CD4-positive, alpha-beta T cell treated with Interleukin-17A for 4 hours (primary cell): ENCODE data around the gene GGT7.
"Not testable (repeated sequence)": the region's sequence is repeated elsewhere in the genome, so short reads cannot be mapped to it uniquely, and the experiment has no call there.

Source experiments
- DNase-seq: peaks from one replicate; pipeline ENCODE4 v3.0.0-alpha.2; 2020; ENCODE audit warnings: mixed read lengths

GGT7 gene

DNA sequence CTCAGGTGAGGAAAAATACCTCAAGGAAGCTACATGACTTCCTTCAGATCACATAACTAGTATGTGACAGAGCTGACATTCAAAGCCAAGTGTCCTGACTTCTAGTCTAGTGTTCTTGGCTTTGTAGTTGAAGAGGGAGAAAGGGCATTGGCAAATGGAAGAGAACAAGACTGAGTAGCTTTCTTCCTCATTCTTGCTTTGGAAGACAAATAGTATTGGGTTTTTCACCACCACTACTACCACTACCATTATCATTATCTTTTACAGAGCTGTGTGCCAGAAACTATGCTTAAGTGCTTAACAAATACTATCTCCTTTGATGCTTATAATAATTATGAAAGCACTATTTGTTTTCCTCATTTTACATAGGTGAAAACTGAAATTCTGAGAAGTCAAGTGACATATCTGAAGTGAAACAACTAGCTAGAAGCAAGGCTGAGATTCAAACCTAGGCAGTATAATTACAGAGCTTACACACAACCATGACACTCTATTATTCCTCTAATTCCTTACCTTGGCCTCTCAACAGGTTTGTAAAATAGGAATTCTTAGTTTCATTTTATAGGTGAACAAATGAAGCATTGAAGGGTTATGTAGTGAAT lies 10.5 kb upstream of the GGT7 start:
- no peak for DNase-seq

DNA sequence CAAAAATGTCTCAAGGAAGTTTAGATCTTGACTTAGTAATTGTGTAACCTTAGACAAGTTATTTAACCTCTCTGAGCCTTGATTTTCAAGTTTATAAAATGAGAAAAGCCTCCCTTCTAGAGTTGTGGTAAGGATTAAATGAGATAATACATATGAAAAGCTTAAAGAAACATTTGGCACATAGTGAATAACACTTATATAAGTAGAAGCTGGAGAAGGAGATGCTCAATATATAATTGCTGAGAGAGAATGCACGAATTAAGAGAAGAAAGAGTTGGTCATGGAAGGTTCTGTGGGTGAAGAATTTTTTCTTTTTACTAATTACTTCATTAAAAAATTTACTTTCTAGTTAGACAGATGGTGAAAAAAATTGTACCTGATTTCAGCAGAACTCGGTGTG lies 9.0 kb upstream of the GGT7 start:
- DNase-seq = no peak

DNA sequence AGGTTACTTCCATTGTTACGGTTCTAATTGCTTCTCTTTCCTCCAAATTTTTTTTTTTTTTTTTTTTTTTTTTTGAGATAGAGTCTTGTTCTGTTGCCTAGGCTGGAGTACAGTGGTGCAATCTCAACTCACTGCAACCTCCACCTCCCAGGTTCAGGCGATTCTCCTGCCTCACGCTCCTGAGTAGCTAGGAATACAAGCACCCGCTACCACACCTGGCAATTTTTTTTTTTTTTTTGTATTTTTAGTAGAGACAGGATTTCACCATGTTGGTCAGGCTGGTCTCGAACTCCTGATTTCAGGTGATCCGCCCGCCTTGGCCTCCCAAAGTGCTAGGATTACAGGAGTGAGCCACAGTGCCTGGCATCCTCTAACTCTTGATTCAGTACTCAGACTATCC lies 8.3 kb upstream of the GGT7 start:
- DNase-seq = not testable (repeated sequence)

DNA sequence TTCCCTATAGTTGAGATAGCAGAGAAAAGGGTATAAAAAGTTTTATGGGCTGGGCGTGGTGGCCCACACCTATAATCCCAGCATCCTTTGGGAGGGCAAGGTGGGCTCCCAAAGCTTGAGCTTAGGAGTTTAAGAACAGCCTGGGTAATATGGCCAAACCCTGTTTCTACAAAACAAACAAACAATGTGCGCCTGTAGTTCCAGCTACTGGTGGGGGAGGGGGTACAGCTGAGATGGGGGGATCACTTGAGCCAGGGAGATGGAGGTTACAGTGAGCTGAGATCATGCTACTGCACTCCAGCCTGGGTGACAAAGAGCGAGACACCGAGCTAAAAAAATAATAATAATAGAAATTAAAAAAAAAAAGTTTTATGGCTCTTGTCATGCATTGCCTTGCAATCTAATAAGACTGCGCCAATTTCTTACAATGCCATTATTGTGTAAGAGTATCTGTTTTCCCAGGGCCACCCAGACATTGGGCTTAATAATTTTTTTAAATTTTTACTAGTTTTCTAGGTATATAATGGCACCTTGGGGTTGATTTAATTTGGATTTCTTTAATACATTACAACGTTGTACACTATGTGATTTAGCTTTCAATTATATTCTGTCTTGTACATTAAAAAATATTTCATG lies 7.7 kb upstream of the GGT7 start:
- DNase-seq = no peak

DNA sequence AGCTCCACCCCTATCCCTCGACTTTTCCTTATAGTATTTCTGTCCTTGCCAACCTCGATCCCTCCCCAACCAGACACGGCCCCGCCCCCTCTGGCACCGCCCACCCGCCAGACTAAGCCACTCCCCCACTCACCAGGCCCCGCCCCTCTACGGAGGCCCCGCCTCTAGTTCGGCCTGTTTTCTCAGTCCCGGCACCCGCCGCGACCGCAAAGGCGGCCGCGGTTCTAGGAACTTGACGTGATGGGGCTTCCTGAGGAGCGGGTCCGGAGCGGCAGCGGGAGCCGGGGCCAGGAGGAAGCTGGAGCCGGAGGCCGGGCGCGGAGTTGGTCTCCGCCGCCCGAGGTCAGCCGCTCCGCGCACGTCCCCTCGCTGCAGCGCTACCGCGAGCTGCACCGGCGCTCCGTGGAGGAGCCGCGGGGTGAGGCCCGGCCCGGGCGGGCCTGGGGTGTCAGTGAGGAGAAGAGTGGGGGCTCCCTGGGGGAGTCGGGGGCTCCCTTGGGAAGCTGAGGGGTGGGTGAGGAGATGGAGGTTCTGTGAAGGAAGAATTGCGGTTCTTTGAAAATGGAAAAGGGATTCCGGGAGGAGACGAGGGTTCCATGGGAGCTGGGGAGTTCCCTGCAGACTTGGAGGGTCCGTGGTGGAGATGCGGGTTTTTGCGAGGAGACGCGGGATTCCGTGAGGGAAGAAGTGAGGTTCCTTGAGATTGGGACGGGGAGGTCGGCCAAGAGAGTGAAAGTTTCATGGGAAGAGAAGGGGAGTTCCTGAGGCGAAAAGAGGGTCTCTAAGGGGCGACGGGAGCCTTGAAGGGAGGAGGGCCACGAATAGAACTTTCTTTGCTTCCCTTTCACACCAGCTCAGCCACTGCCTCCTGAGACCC lies 4.0 kb upstream of the GGT7 start, which contains the start of gene ACSS2:
ACSS2 (plus strand) TSS at position 207 of the 877 bp plus-strand sequence; CDS start at position 241, 34 bp downstream.
- DNase-seq = peak; percentile 98

DNA sequence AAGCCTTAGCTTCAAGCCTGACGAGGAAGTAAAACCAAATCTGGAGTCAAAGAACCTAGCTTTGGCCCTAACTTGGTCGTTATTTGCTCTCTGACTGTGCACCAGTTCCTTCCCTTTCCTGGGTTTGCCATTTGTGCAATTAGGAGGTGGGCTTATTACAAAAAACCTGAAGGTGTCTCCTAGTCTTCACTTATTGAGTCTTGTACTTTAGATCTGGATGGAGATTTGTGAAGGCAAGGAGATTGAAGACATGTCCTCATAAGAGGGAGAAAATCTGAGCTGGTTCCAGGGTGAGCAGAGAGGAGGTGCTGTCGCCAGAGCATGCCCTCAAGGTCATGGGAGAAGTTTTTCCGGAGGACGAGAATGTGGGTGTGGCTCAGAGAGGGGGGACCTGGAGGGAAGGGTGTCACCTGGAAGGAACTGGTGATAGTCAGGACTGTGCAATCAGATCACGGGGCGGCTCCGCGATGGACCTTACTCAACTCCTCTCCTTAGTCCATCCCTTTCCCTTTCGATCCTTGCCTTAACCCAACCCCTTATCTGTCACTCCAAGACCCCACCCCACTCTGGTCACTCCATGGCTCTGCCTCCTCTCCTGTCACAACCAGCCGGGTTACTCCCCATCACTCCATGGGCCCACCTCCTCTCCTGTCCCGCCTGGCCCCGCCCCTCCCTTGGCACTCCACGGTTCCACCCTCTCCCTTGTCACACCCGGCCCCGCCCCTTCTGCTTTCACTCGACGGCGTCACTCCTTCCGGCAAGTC lies 3.2 kb upstream of the GGT7 start:
- no peak for DNase-seq

DNA sequence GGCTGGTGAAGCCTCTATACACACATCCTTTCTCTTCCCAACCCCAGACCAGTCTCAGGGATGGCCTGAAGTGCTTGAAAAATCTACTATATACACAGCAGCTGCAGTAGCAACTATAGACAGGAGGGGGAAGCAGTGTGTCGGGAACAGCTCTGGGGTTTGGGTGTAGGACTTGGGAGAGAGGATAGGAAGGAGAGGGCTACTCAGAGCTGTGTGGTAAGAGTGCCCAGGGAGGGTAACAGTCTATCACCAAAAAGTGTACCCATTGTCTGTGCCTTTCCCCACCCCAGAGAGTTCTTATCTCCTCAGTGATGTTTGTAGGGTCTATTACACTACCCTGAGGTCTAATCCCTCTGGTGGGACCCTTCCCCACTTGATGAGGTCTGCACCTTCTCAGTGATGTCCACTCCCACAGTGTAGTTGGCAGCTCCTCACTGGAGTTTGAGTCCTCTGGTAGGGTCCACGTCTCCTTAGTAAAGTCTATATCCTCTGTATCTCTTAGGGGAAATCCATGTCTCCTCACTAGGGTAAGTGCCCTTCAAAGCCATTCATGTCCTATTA lies 1.5 kb upstream of the GGT7 start:
- peak; percentile 58 for DNase-seq

DNA sequence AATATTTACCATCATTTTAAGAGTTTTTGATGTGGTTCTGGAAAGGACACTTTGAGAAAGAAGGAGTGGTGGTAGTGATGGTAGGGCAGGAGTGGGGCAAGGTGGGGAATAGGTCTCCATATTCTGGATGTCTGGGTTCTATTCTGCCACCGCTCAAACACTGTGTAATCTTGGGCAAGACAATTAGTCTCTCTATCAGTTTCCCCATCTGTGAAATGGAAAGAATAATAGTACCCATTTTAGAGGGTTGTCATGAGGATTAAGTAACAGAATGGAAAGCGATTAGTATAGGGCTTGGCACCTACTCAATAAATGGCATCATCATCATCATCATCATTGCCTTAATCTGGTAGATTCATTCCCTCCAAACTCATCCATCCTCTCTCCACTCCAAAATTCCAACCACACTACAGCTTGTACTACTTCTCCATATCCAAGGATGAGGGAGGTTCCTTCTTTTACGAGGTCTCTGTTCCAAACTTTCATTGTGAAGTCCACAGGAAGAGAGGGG lies 982 bp upstream of the GGT7 start:
- DNase-seq = no peak

DNA sequence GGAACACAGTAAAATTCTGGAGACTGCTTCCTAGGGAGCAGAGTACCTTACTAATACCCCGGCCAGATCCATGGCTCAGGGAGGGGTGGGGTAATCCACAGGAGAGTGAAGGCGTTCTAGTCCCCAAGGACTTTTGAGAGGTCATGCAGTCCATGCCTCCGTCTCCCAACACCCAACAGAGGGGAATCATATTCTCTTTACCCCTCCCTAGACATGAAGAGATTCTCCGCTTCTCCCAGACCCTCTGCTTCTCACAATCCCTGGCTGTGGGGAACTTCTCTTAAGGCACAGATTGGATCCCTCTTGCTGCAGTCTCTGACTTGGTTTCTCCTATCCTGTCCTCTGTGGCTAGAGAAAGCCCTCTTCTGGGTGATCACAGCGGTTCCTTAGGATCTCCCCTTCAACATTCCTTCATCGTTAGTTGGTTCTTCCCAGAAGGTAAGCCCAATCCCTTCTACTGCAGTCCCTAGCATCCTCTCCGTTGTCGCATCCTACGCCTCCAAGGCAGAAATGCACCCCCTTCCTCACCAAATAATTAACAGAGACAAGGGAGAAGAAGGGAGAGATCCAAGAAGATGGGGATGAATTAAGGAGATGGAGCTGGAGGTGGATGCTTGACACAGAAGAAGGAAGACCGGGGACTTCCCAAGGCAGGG lies 562 bp downstream of the GGT7 start:
- peak; percentile 13 for DNase-seq

DNA sequence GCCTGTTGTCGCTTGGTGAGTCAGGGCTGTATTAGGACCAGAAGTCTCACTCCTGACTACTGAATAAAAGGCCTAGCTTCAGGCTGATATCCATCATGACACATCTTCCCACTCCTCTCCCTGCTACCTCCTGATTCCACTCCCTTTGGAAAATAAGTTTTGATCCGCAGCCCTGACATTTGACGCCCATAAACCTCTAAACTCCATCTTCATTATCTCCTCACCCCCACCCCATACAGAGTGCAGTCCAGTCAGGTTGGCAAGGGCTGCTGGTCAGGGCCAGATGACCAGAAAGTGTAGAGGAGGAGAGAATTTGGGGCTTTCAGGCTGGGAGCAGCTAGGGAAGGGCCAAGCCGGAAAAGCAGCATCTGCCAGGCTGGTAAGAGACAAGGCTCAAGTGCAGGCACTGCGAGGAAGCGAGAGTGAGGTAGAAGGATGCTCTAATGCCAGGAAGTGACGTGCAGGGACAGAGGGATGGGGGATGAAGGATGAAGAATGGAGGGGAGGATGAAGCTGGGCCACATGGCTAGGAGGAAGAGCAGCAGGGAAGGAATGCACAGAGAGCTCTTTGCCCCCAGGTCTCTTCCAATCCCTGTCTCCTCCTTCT lies 1.2 kb downstream of the GGT7 start:
- DNase-seq = no peak

DNA sequence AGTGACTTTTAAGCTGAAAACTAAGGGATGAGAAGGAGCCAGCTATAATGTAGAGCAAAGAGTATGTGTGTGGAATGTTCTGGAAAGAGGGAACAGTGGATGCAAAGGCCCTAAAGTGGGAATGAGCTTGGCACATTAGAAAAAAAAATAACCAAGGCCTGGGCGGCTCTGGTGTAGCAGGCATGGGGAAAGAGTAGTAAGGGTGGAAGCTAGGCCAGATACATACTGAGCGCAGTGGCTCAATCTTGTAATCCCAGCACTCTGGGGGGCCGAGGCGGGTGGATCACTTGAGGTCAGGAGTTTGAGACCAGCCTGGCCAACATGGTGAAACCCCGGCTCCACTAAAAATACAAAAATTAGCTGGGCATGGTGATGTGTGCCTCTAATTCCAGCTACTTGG lies 8.4 kb downstream of the GGT7 start:
- DNase-seq = no peak

DNA sequence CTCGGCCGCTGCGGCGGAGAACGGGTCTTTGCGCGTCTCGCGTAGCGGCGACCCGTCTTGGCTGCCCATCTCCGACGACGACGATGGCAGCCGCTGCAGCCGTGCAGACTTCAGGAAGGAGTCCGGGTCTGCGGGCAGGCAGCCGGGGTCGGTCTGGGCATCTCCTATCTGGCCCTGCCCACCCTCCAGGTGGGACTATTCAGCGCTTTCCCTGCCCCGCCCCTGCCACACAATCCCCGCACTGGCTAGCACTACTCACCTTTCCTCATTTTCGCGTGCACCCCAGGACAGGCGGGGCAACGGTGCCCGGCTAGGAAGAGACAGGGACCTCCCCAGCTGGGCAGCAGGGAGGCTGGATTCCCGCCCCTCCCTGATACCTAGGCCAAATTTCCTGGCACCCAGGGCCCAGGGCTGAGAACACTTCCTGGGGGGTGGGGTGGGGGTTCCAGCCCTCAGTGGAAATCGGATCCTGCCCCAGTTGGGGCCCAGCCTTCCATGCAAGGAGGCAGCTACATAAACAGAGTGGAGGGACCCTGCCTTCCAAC lies 9.2 kb downstream of the GGT7 start:
- DNase-seq = no peak

DNA sequence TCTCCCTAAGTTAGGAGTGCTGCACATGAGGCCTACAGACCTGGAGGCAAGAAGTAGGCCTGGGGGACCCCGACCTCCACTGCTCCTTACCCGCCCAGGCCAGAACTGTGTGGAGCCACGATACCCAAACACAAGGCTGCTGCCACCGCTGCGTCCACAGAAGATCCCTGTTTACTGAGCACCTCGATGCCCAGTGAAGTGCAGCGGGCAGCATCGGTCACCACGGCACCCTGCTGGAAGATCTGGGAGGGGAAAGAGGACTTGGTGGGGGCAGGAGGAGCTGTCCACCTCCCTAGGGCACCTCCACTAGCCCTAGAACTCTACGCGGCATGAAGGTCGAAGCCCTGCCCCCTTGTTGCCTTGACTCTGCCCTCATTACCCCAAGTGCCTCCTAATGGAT lies 9.9 kb downstream of the GGT7 start:
- no peak for DNase-seq

DNA sequence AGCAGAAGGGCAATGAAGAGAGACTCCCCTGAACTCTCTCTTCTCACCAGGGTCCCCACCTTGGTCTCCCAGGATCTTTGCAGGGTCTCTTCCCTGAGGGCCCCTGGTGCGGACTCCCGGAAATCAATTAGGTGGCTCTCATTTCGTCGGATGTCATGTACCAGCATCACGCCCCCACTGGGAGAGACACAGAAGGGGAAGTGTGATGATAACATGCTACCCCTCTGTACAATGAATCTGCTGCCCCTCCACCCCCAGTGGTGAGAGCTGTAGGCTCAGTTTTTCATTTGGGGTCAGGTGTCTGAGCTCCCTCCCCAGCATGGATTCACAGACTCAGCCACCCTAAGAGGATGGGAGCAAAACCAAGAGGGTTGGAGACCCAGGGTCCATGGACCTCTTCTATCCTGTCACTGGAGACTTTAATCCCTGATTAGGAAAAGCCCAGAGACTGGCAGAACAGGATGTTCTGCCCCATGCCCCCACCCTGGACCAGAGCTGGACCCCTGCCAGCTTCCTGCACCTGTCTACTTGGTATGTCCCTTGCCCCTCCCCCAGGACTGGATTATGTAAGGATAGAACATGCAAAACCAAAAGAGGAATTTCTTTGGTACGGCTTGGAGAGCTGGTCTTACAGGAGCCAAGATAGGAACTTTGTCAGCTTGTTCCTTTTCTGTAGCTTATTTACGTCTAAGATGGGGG lies 11.1 kb downstream of the GGT7 start:
- no peak for DNase-seq

DNA sequence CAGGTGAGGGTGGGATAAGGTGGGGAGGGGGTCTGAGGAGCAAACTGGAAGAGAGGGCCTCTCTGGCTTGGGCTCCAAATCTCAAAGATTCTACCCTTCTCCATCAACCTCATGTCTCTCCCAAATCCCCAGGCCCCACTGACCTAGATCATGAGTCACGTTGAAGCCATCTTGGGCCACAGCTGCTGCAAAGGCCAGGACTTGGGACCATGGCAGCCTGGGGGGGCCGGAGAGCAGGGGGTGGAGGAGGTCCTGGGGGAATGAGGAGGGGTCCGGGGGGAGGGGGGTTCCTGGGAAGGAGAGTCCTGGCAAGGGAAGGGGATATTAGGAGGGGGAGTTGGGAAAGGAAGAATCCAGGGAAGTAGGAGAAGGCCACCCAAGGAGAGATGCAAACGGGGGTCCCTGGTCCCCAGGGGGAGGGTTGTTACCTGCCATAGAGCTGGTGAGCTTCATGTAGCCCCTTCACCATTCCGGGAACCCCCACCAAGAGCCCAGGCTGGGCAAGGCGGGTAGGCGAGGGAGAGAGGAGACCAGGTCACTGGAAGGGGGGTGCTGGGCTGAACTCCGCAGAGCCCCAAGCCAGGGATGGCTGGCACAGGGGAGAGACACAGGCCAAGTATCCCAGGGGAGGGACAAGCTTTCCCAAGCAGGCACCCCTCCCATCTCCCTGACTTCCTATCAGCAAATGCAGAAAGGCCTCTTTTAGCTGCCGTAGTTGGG lies 12.7 kb downstream of the GGT7 start:
- no peak for DNase-seq

DNA sequence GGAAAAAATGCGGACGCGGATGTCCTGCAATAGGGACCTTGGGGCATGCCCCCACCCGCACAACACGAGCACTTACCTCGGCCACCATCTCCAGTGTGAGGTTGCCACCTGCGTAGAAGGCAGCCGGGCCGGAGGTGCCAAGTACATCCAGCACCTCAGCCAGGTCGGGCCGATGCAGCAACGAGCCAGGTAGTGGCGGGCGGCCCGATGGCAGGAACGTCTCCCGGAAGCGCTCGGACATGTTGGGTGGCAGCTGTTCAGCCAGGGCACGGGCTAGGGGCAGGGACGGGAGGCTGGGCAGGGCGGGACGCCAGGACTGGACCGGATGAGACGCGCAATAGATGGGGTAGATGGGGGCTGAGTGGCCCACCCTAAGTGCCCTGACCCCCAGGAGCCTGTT lies 13.3 kb downstream of the GGT7 start:
- no peak for DNase-seq

DNA sequence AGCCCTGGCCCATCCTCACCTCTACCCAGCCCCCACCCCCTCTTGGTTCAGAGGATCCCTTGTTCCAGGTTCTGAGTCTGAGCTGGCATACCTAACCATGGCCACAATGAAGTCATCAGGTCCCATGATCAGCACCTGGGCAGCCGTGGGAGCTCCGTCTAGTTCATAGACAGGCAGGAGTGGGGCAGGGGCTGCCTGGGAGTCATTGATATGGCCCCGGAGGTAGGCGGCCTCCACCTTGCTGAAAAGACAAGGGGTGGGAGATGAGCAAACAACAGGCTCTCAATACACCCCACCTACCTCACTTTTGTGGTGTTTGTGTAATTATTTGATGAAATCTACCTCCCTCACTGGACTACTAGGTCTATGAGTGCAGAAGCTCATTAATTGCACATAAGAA lies 20.4 kb downstream of the GGT7 start:
- DNase-seq = no peak

DNA sequence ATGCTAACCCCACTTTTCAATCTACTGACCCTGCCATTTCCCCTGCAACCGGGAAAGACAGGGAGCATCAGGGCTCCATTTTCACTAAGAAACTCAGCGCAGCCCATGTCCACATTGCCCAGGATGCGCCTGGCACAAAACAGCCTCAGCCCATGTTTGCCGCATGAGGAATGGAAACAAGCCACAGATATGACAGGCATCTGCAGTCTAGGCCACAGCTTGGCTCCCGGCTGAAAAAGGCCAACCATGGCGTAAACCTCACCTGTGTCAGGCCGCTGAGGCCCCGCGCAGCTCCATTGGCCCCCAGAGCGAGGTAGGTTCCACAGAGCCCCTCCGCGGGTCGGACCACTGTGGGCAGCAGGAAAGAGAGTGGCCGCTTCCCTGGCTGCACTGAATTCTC lies 21.7 kb downstream of the GGT7 start:
- DNase-seq = no peak

DNA sequence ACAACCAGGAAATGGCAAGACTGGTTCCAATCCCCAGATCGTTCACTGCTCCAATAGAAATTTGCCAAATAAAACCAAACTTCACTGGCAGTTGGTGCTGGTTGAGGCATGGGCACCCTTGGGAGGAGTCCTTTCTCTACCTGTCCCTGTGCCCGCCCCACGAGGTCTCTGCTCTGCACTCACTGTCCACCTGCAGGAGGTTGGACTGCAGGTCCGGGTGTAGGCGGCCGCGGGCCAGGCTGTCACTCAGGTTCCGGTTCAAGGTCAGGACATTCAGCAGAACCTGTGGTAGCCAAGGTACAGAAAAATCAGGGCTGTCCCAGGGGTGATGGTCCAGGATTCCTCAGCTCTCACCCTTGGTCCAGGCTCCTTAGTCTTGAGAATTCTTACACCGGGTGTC lies 22.9 kb downstream of the GGT7 start:
- no peak for DNase-seq

DNA sequence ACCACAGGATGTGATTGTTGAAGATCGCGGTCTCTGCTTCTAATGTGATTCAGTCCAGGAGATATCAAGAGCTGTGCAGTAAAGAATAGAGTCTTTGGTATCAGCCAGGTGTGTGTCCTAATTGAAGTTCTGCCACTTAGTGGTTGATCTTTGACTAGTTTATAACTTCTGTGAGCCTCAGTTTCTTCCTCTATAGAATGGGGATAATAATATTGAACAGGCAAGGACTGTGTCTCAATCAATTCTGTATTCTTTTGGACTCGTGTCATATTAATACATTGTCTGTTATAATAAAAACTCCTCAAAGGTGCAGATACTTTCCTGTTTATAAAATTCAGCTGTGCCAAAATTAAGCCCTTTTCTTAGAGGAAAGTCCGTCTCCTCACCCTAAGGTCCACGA lies 24.1 kb downstream of the GGT7 start:
- DNase-seq = no peak
